ENCODE data around the gene KCP. TPM values are rescaled to one million over a fixed set of nuclear protein-coding genes. Genes with fewer than 3 reads are reported as not detected.

The KCP gene
- total and polyA plus RNA-seq, 10 of the 15 experiments (the other 5 are each of a cell fraction or from before 2014, with no cell fraction given) = 0.05 to 7.8 (median 2.5) TPM

DNA sequence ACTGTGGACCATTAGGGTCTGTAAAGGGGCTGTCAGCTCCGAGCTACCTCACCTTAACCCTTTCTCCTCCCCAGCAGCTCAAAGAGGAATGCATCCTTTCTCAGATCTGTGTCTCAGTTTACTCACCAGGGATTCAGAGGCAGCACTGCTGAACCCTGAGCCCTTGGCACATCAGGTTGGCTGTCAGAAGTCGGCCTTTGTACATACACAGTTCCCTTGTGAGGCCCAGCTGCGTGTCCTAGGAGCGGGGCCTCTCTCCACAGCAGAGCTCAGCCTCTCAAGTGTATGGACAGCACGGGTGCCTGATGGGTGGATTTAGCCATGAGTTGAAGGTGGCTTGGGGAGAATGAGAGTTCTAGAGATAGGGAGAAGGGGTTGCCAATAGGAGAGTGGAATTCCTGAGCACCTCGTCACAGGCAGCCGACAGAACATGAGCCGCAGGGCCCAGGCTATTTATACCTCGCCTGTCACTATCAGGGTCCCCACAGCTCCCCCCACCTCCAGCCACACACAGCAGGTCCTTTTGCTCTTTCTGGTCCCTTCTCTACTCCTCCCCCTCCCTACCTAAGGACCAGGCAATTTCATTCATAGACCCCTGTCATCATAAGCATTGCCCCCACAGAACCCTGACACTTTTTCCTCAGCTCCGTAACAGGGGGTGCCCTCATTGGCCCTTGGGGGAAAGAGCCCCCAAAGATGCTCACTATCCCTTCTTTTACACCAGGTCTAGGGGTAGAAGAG is 82.4 kb downstream of the KCP start:
- DNase-seq (ENCODE audit: low read depth, low spot score) = no peak
- Histone ChIP-seq H3K27me3 (replicated peaks in 1 of 2; ENCODE audit: control insufficient read depth in 2 of 2, insufficient read depth in 2 of 2, low read length in 1 of 2) (peaks cover 15 to 17% of the 10 kb centered on the region in 2 experiments), H3K27ac (ENCODE audit: control insufficient read depth, insufficient read depth) (no peak overlapping the region), H4K20me1 (ENCODE audit: control insufficient read depth, insufficient read depth) (no peaks in the 10 kb centered on the region), H3K4me1 (ENCODE audit: control insufficient read depth, insufficient read depth, low read length) (peaks cover 8% of the 10 kb centered on the region), H2AFZ (ENCODE audit: control insufficient read depth, low read depth, low read length) (no peak overlapping the region), H3K4me2 (ENCODE audit: control insufficient read depth, insufficient read depth) (no peak overlapping the region), H3K9ac (ENCODE audit: control insufficient read depth, insufficient read depth, low read length) (no peak overlapping the region), H3K4me3 (no peak overlapping the region), H3K9me3 (replicated peaks; ENCODE audit: control insufficient read depth, insufficient read depth, low read length) (no peaks in the 10 kb centered on the region), H3K79me2 (ENCODE audit: control insufficient read depth, insufficient read depth, low read length) (no peaks in the 10 kb centered on the region), H3K36me3 (ENCODE audit: control insufficient read depth in 2 of 2, insufficient read depth in 2 of 2, low read length in 1 of 2) (no peaks in the 10 kb centered on the region)
- CTCF ChIA-PET = no interaction called here
- in situ Hi-C loops (cut with MboI) = no loop called here
- no peak for ATAC-seq
- no TSS peak for BruUV-seq (replicated peaks)
- POLR2A ChIA-PET = interaction anchor here (0.7 kb wide), 1 partner anchor 45 kb away, joined by 4 read pairs; no protein-coding TSS in a partner anchor
- RAD21 ChIA-PET (ENCODE audit: unreplicated experiment) = no interaction called here
- no peak for FAIRE-seq
- SMC1A ChIA-PET (ENCODE audit: uncharacterized antibody, unreplicated experiment) = no interaction called here
- intact Hi-C loops (cut with micrococcal nuclease; ENCODE audit: unreplicated experiment) = no loop called here
- TF ChIP-seq SMAD1 (IDR thresholded peaks at IDR 0.05; ENCODE audit: low read depth, partially characterized antibody) (no peak), SIX5 (IDR thresholded peaks at IDR 0.05; ENCODE audit: low read depth, low read length, severe bottlenecking) (no peak), BACH1 (IDR thresholded peaks at IDR 0.05; ENCODE audit: borderline replicate concordance) (no peak), ZNF207 (IDR thresholded peaks at IDR 0.05; ENCODE audit: borderline replicate concordance) (no peak), ETV6 (conservative IDR thresholded peaks at IDR 0.05 in 1 of 2, IDR thresholded peaks at IDR 0.05 in 1 of 2; ENCODE audit: borderline replicate concordance in 1 of 2, low read depth in 1 of 2) (no peak), BCL11A (IDR thresholded peaks at IDR 0.05; ENCODE audit: low read depth, low read length) (no peak), ZZZ3 (IDR thresholded peaks at IDR 0.05; ENCODE audit: control insufficient read depth, insufficient read length, low read depth) (no peak), SIN3A (IDR thresholded peaks at IDR 0.05; ENCODE audit: low read depth, low read length) (no peak), ZNF384 (IDR thresholded peaks at IDR 0.05; ENCODE audit: borderline replicate concordance, low read depth, low read length) (no peak), NBN (IDR thresholded peaks at IDR 0.05) (no peak), POU2F2 (IDR thresholded peaks at IDR 0.05; ENCODE audit: borderline replicate concordance, low read depth, low read length) (no peak), LARP7 (IDR thresholded peaks at IDR 0.05) (no peak)
- TF ChIP-seq, protein P1, sequence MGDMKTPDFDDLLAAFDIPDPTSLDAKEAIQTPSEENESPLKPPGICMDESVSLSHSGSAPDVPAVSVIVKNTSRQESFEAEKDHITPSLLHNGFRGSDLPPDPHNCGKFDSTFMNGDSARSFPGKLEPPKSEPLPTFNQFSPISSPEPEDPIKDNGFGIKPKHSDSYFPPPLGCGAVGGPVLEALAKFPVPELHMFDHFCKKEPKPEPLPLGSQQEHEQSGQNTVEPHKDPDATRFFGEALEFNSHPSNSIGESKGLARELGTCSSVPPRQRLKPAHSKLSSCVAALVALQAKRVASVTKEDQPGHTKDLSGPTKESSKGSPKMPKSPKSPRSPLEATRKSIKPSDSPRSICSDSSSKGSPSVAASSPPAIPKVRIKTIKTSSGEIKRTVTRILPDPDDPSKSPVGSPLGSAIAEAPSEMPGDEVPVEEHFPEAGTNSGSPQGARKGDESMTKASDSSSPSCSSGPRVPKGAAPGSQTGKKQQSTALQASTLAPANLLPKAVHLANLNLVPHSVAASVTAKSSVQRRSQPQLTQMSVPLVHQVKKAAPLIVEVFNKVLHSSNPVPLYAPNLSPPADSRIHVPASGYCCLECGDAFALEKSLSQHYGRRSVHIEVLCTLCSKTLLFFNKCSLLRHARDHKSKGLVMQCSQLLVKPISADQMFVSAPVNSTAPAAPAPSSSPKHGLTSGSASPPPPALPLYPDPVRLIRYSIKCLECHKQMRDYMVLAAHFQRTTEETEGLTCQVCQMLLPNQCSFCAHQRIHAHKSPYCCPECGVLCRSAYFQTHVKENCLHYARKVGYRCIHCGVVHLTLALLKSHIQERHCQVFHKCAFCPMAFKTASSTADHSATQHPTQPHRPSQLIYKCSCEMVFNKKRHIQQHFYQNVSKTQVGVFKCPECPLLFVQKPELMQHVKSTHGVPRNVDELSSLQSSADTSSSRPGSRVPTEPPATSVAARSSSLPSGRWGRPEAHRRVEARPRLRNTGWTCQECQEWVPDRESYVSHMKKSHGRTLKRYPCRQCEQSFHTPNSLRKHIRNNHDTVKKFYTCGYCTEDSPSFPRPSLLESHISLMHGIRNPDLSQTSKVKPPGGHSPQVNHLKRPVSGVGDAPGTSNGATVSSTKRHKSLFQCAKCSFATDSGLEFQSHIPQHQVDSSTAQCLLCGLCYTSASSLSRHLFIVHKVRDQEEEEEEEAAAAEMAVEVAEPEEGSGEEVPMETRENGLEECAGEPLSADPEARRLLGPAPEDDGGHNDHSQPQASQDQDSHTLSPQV (IDR thresholded peaks at IDR 0.05) = no peak
- 39% methylated on average over 10 of the region's 10 CpGs for WGBS (ENCODE audit: insufficient coverage, insufficient replicate concordance, low lambda C conversion rate, missing lambda C conversion rate)

Data from GM12878 (cell line).